NCI-H1105 (cell line): ENCODE data around the gene CTNND2.
A peak's percentile ranks its signal among the peaks of the same experiment; 100 is the strongest.

ENCODE experiments used
- DNase-seq: peaks from one replicate; lab custom pipeline; 2025; lab: John Stamatoyannopoulos, UW

The CTNND2 gene

DNA sequence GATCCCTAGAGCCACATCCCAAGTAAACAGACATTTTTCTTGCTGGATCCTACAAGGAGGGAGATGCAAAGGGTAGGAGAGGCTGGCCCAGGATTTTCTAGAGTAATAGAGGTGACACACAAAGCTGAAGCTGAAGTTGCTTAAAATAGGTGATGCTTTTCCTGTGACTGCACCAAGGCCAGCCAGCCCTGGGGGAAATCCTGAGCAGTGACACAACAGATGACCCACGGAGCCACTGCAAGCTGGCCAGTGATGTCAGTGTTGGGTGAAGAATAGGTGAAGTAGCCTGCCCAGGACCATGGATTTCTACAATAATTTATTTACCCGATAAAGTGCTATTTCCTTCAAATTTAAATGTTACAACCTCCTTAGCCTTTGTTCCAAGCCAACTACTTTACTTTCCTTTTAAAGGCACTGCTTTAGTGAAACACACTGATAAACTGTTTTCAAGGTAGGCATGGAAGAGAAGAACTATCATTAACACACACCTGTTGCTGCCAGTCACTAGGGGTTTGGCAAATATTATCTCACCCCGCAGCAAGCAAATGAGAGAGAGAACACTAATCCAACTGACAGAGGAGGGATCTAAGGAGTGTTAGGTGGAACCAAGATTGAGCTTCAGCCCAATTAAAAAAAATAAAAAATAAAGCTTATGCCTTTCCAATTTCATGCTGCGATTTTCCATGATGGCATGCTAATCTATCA is 123.5 kb downstream of the CTNND2 start:
- no peak for DNase-seq

- no peak for DNase-seq
Observed at GRCh38 chr5:11777096-11777495, 127.2 kb downstream of the CTNND2 start.

DNA sequence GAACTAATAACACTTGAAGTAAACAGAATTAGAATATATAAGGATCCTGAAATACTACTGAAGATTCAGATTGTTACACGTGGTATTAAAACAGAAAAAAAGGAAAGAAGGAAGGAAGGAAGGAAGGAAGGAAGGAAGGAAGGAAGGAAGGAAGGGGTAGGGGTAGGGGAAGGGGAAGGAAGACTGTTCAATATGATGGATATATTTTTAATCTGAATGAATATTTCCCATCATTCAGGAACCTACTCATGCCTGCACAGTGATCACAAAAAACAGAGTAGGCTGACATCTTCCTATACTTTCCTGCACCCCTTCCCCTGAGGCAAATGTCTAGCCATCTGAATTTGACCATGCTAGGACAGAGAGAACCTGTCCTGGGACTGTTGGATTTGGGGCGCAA is 133.9 kb downstream of the CTNND2 start:
- DNase-seq, result no peak

DNA sequence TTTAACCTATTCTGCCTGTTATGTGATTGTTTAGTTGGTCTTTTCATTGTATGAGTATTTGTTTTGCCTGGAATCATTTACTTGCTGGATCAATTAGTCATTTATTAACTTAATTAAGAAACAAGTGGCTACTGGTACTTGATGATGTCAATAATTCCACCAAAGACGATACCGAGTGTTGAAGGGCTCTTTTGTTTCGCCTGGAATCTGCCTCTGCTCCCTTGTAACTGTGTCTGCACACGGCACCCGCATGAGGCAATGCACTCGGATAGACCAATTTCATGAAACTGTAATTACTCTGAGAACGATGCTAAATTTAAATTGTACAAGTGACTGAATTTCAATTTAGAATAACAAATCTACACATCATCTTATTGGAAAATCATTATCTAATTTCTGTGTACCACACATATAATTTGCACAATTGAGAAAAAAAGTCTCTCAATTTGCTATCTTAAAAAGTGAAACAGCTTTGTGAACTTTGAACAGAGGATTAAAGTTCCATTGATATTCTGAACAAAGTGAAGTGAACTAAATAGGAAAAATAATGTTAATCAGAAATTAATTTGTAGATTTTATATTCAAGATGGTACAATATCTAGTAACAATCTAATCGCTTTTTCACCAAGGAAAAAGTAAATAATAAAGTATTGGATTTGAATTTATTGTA is 143.2 kb downstream of the CTNND2 start:
- DNase-seq, result no peak

DNA sequence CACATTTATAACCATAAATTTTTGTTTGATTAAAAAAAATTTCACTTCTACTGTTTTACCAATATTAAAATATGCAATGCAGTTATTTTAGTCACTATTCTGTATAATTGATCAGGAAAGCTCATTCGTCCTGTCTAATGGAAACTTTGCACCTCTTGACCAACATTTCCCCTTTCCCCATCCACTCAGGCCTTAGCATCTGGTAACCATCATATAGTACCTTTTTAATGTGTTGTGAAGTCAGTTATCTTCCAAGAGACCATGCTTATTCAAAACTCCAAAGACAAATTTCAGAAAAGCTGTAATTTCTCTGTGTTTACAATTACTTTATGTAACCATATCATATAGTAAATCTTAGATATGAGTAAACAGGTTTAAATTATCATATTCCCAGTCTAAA is 145.9 kb downstream of the CTNND2 start:
- DNase-seq, result no peak

- no peak for DNase-seq
Observed at GRCh38 chr5:11757661-11758060, 146.6 kb downstream of the CTNND2 start.

DNA sequence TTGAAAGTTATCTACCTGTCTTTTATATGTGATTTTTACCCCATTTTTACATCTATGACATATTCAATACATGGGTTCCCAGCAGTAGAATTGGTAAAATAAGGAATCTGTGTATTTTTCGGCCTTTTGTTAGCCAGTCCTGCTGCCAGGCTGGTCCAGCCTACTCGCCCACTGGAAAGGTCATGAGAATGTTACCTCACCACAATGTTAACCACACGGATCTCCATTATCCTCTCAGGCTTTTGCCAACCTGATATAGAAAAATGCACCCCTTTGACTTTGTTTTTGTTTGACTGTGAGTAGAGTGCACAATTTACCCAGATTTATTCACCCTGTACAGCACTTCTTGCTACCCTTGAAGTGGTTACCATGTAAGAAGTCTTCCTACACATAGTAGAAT is 167.2 kb downstream of the CTNND2 start:
- DNase-seq, result no peak

DNA sequence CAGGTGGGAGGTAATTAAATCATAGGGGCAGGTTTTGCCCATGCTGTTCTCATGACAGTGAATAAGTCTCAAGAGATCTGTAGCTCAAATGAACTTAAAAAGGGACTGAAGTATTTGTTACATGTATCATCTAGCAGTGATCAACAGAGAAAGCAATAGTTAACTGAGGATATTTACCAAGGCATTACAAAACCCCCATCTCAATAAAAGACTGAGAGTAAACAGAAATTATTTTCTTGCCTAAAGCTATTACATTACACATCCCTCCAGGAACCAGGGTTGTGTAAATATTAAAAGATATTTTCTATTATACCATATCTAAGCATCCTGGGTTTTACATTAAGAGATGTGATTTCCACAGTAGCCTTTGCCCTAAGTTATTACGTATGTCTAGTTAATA is 169.9 kb downstream of the CTNND2 start:
- no peak for DNase-seq

DNA sequence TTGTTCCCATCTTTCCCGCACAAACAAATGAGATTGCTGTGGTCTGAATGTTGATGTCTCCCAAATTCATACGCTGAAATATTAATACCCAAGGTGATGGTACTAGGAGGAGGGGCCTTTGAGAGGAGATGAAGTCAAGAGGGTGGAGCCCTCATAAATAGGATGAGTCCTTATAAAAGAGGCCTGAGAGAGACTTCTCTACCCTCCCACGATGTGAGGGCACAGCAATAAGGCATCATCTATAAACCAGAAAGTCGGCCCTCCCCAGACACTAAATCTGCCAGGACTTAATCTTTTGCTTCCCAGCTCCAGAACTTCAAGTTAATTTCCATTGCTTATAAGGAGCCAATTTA is 170.4 kb downstream of the CTNND2 start:
- no peak for DNase-seq

DNA sequence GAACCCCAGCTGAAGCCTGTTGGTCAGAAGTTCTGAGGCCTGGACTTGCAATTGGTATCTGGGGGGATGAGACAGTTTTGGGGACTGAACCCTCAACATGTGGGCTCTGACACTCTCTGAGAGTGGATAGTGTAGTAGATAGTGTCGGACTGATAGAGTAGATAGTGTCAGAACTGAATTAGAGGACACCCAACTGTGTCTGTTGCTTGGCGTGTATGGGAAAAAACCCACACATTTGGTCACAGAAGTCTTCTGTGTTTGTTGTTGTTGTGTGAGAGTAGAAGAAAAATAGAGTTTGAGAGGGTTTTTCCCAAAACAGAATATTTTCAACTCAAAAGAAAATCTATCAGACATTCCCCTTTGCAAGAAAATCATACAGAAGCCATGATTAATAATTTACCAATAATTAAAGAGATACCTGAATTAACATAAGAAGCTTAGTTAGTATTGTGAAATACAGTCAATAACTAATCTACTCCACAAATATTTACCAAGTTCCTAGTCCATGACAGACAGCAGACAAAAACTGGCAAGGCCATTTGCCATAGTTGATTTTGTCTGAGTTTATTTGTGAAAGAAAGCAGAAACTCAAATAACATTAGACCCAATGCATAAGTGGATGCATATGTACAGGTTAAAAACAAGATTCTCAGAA is 170.9 kb downstream of the CTNND2 start:
- no peak for DNase-seq

DNA sequence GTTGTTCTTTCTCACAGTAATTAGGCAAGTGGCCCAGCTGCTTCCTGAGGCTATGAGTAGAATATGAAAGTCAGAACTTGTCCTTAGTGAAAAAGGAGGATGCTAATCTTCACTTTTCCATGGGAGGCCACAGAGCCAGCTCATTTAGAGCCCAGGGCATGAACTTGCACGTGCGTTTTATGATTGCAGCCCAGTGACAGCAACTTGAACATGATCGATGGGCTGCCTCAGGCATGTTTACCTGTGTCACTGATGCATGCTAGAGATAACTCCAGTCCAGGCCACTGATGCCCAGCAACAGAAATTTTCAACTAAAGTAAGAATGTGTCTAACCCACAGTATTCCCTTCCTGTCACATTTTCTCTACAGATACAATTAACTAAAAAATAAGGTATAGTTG is 179.3 kb downstream of the CTNND2 start:
- DNase-seq, result no peak

DNA sequence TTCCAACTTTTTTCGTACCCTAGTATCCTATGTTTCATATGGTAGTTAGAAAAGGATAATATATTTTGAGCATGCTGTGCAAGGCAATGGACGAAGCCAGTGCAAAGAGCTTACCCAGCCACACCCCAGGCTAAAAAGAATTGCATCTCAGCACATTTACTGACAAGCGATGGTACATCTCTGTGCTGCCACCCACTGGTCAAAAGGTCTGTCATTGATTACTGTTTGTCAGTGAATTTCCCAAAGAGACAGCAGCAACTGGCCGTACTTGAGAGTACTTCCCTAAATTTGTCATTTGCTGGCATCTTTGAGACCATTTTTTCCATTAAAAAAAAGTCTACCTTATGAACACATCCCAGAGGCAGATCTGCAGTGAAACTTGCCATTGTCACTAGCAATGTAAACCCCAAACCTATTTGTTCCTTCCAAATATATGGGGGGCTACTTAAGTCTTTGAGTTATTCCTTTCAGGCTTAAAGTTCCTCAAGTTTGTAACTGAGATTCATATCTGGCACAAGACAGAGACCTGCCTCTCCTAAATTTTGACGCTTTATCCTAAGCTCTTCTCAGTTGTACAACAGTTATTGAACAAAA is 184.3 kb downstream of the CTNND2 start:
- peak; percentile 43 for DNase-seq

DNA sequence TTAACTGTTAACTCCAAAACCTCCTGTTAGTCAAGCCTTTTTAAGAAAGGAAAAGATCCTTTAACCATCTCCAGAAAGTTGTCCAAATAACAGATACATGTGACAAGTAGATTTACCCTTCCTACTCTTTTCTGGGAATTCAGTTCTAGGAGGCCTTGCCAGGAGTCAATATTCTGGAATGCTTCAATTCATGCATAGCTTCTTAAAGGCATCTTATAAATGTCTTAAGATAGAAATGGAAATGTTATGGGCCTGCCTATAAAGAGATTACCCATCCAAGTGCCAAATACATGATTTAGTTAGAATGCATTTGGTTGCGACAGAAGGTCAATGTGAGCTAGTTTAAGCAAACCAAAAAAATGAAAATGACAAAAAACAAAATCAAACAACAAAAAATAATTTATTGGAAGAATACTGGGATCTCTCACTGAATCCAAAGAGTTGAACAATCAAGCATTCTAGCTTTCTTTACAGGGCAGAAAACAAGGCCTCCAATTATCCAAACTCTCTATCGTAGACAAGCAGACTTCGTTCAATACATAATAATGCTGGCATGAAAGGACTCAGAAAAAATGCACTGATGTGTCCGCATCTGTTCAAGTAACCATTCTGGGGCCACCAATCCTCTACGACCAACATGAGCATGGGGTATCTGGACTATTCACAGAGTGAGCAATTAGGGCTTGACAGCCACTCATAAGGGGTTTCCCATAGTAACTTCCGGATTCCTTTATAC is 188.6 kb downstream of the CTNND2 start:
- no peak for DNase-seq

GRCh38 chr5:11711932-11712331 is 192.3 kb downstream of the CTNND2 start:
- no peak for DNase-seq

- DNase-seq, result no peak
Observed at GRCh38 chr5:11709021-11709420, 195.2 kb downstream of the CTNND2 start.

GRCh38 chr5:11704916-11705315 is 199.3 kb downstream of the CTNND2 start:
- DNase-seq, result no peak

DNA sequence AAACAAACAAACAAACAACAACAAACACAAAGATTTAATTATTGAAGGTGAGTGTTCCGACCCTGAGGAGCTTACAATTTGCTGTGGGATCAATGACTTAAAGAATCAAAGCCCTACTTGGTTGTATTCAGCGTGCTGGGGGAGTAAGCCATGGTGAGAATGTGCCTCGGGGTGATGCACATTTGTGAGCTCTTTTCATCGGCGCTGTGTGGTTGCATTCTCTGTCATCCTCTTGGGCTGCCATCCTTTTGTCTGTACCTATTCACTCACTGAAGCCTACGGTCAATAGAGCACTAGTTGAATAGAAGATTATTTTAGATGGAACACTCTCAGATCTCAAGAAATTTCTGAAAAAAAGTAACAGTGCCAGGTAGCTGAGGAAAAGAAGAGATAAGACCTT is 203.9 kb downstream of the CTNND2 start:
- no peak for DNase-seq

GRCh38 chr5:11692636-11693035 is 211.6 kb downstream of the CTNND2 start:
- DNase-seq, result no peak

- DNase-seq, result no peak
Observed at GRCh38 chr5:11687498-11687897, 216.7 kb downstream of the CTNND2 start.

GRCh38 chr5:11684607-11685006 is 219.6 kb downstream of the CTNND2 start:
- no peak for DNase-seq

GRCh38 chr5:11683666-11684065 is 220.6 kb downstream of the CTNND2 start:
- DNase-seq, result no peak

- no peak for DNase-seq
Observed at GRCh38 chr5:11681796-11682195, 222.4 kb downstream of the CTNND2 start.
